HepG2 (cell line): ENCODE results near the gene CCDC85C.

ENCODE experiments used
- CBX5 ChIP-seq: sonication (generic); formaldehyde crosslinking; IDR thresholded peaks from 2 replicates; pipeline ENCODE4 v1.4.0; 2020; ENCODE audit warnings: missing genetic modification reagents, borderline replicate concordance
- HNRNPUL1 ChIP-seq: fragments of 200-400 bp; formaldehyde crosslinking; IDR thresholded peaks from 2 replicates; pipeline ENCODE4 v1.6.1; 2017; ENCODE audit warnings: low read depth, mild to moderate bottlenecking, low read length, moderate library complexity
- SALL1 ChIP-seq: sonication (generic); formaldehyde crosslinking; IDR thresholded peaks from 2 replicates; pipeline ENCODE4 v1.8.0; 2022; ENCODE audit warnings: mild to moderate bottlenecking, missing genetic modification reagents
- SIX1 ChIP-seq: sonication (generic); formaldehyde crosslinking; IDR thresholded peaks from 2 replicates; pipeline ENCODE4 v1.4.0; 2020; ENCODE audit warnings: missing genetic modification reagents, borderline replicate concordance
- SRY ChIP-seq: sonication (generic); formaldehyde crosslinking; IDR thresholded peaks from 2 replicates; pipeline ENCODE4 v1.8.0; 2022; ENCODE audit warnings: mild to moderate bottlenecking, missing genetic modification reagents
- ZHX2 ChIP-seq, 2 experiments: sonication (generic) in 1 of 2; formaldehyde crosslinking in 1 of 2; IDR thresholded peaks; 2 replicates each; pipeline versions ENCODE4 v1.6.1 to v1.9.0; 2014 to 2022; ENCODE audit warnings: antibody characterized with exemption in 1 of 2, borderline replicate concordance in 1 of 2, inconsistent platforms in 1 of 2, low read depth in 1 of 2, missing genetic modification reagents in 1 of 2
- ZNF510 ChIP-seq: sonication (generic); formaldehyde crosslinking; IDR thresholded peaks from 2 replicates; pipeline ENCODE4 v1.4.0; 2020; ENCODE audit warnings: low read depth, mild to moderate bottlenecking, missing genetic modification reagents
- ZNF513 ChIP-seq: sonication (generic); formaldehyde crosslinking; conservative IDR thresholded peaks from 2 replicates; pipeline ENCODE4 v1.5.0; 2020; ENCODE audit warnings: missing genetic modification reagents
- ZNF687 ChIP-seq: sonication (generic); formaldehyde crosslinking; IDR thresholded peaks from 2 replicates; pipeline ENCODE4 v1.5.1; 2020; ENCODE audit warnings: mild to moderate bottlenecking, missing genetic modification reagents, moderate library complexity
- ZNF83 ChIP-seq: sonication (generic); formaldehyde crosslinking; IDR thresholded peaks from 2 replicates; pipeline ENCODE4 v1.4.0; 2020; ENCODE audit warnings: missing genetic modification reagents, mild to moderate bottlenecking, borderline replicate concordance
- TF ChIP-seq, protein P1 (sequence below): sonication (generic); formaldehyde crosslinking; IDR thresholded peaks from 2 replicates; pipeline ENCODE4 v1.5.0; 2020; ENCODE audit warnings: mild to moderate bottlenecking, missing genetic modification reagents, moderate library complexity
- TF ChIP-seq, protein P2 (sequence below): sonication (generic); formaldehyde crosslinking; IDR thresholded peaks from 2 replicates; pipeline ENCODE4 v1.8.0; 2022; ENCODE audit warnings: mild to moderate bottlenecking, missing genetic modification reagents, borderline replicate concordance

GRCh38 chr14:99581374-99581773 is 22.6 kb downstream of the CCDC85C start:
- TF ChIP-seq ZNF513 (no peak), ZHX2 (IDR thresholded peaks at IDR 0.05; ENCODE audit: low read depth) (no peak), ZHX2 (CRISPR knock-in tag; IDR thresholded peaks at IDR 0.05; ENCODE audit: borderline replicate concordance) (no peak), ZNF83 (CRISPR knock-in tag) (no peak), CBX5 (CRISPR knock-in tag) (no peak), SIX1 (no peak), ZNF687 (no peak), ZNF510 (no peak), SRY (no peak), HNRNPUL1 (no peak), SALL1 (no peak)
- TF ChIP-seq, protein P1, sequence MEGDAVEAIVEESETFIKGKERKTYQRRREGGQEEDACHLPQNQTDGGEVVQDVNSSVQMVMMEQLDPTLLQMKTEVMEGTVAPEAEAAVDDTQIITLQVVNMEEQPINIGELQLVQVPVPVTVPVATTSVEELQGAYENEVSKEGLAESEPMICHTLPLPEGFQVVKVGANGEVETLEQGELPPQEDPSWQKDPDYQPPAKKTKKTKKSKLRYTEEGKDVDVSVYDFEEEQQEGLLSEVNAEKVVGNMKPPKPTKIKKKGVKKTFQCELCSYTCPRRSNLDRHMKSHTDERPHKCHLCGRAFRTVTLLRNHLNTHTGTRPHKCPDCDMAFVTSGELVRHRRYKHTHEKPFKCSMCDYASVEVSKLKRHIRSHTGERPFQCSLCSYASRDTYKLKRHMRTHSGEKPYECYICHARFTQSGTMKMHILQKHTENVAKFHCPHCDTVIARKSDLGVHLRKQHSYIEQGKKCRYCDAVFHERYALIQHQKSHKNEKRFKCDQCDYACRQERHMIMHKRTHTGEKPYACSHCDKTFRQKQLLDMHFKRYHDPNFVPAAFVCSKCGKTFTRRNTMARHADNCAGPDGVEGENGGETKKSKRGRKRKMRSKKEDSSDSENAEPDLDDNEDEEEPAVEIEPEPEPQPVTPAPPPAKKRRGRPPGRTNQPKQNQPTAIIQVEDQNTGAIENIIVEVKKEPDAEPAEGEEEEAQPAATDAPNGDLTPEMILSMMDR (CRISPR knock-in tag), result no peak
- TF ChIP-seq, protein P2, sequence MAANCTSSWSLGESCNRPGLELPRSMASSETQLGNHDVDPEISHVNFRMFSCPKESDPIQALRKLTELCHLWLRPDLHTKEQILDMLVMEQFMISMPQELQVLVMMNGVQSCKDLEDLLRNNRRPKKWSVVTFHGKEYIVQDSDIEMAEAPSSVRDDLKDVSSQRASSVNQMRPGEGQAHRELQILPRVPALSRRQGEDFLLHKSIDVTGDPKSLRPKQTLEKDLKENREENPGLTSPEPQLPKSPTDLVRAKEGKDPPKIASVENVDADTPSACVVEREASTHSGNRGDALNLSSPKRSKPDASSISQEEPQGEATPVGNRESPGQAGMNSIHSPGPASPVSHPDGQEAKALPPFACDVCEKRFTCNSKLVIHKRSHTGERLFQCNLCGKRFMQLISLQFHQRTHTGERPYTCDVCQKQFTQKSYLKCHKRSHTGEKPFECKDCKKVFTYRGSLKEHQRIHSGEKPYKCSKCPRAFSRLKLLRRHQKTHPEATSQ (CRISPR knock-in tag), result no peak
